CD8-positive, alpha-beta memory T cell (primary cell): ENCODE data around the gene SLIT1. TPM values are rescaled to one million over a fixed set of nuclear protein-coding genes. Genes with fewer than 3 reads are reported as not detected.

Experiments used
- CTCF ChIA-PET: fragments of 350-600 bp; sonication (Branson Sonifier 250); formaldehyde crosslinking; loops from one replicate; lab custom pipeline; 2021; ENCODE audit warnings: antibody characterized with exemption; lab: Charles Lee
- POLR2A ChIA-PET: fragments of 350-600 bp; sonication (Branson Sonifier 250); formaldehyde crosslinking; loops from one replicate; lab custom pipeline; 2021; ENCODE audit warnings: antibody characterized with exemption; lab: Charles Lee
- DNase-seq, 5 donors: peaks; one replicate each; pipeline versions ENCODE4 v3.0.0 to v3.0.0-alpha.2; 2020 to 2022; ENCODE audit warnings: mixed read lengths in 1 of 5
- H3K27ac ChIP-seq: one replicate; pipeline ENCODE4 v1.7.0; 2013; ENCODE audit warnings: low read depth, mild to moderate bottlenecking, low read length, moderate library complexity
- H3K27me3 ChIP-seq: 2 replicates; pipeline ENCODE4 v1.7.0; 2013; ENCODE audit warnings: low read length, mild to moderate bottlenecking; ENCODE audit not compliant: insufficient read depth, poor library complexity, severe bottlenecking
- H3K36me3 ChIP-seq: 2 replicates; pipeline ENCODE4 v1.7.0; 2013; ENCODE audit warnings: mild to moderate bottlenecking, low read length, moderate library complexity; ENCODE audit not compliant: insufficient read depth
- H3K4me1 ChIP-seq: 2 replicates; pipeline ENCODE4 v1.7.0; 2013; ENCODE audit warnings: mild to moderate bottlenecking, low read length, moderate library complexity; ENCODE audit not compliant: insufficient read depth
- H3K4me3 ChIP-seq: 2 replicates; pipeline ENCODE4 v1.7.0; 2013; ENCODE audit warnings: mild to moderate bottlenecking, low read length
- H3K9me3 ChIP-seq: 2 replicates; pipeline ENCODE4 v1.7.0; 2013; ENCODE audit warnings: mild to moderate bottlenecking, low read length
- H3K27ac Mint-ChIP-seq, 8 donors: one replicate each; pipeline ENCODE4 v1.8.0; 2020 to 2021; ENCODE audit warnings: mixed read lengths in 8 of 8, mild to moderate bottlenecking in 6 of 8, inconsistent platforms in 3 of 8, moderate library complexity in 3 of 8
- H3K27me3 Mint-ChIP-seq, 2 donors: one replicate each; pipeline ENCODE4 v1.8.0; 2020 to 2021; ENCODE audit warnings: mixed read lengths in 2 of 2, mild to moderate bottlenecking in 1 of 2, moderate library complexity in 1 of 2
- H3K36me3 Mint-ChIP-seq, 3 donors: one replicate each; pipeline ENCODE4 v1.8.0; 2020 to 2021; ENCODE audit warnings: mixed read lengths in 3 of 3, inconsistent platforms in 1 of 3, mild to moderate bottlenecking in 1 of 3
- H3K4me1 Mint-ChIP-seq, 3 donors: one replicate each; pipeline ENCODE4 v1.8.0; 2020 to 2021; ENCODE audit warnings: mixed read lengths in 3 of 3, inconsistent platforms in 1 of 3, mild to moderate bottlenecking in 1 of 3
- H3K4me3 Mint-ChIP-seq, 7 donors: one replicate each; pipeline ENCODE4 v1.8.0; 2020 to 2021; ENCODE audit warnings: mixed read lengths in 7 of 7, mild to moderate bottlenecking in 6 of 7, moderate library complexity in 4 of 7, inconsistent platforms in 2 of 7
- H3K9me3 Mint-ChIP-seq, 5 donors: one replicate each; pipeline ENCODE4 v1.8.0; 2020 to 2022; ENCODE audit warnings: mixed read lengths in 5 of 5, mild to moderate bottlenecking in 3 of 5, moderate library complexity in 2 of 5, inconsistent platforms in 1 of 5
- polyA plus RNA-seq: library from polyadenylated mRNA; unstranded; fragments of 300-500 nt; fragmentation: Illumina TruSeq; gene quantifications from one replicate; pipeline ENCODE4 v1.2.3, GENCODE V29; 2021
- total RNA-seq, 2 experiments: library from RNA; stranded (reverse); gene quantifications; one replicate each; pipeline ENCODE4 v1.2.3, GENCODE V29; 2021

Gene SLIT1
- total and polyA plus RNA-seq, 3 experiments from 2014 or later = 0.06 to 0.20 TPM; not detected in 1

DNA sequence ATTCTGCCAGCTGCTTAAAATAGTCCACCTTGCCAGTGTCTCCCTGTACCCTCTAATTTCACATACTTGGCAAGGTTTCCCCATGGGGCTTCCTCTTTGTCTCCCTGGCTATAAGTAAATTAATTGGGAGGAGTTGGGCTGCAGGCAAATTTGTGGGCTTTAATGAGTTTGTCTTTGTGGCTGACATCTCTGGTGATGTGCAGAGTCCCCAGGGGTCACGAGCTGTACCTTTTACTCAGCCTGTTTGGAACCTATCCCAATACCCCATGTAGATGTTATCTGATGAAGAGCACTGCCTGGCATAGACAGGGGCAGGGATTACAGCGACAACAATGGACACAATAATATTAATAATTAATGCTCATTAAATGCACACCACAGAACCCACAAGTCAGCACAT lies 132.5 kb downstream of the SLIT1 start:
- H3K4me3 Mint-ChIP-seq = no peak overlapping the region
- CTCF ChIA-PET = no interaction called here
- Histone ChIP-seq H3K9me3 (no peaks in the 10 kb centered on the region), H3K27ac (no peak overlapping the region), H3K36me3 (no peaks in the 10 kb centered on the region), H3K4me1 (no peaks in the 10 kb centered on the region), H3K27me3 (no peaks in the 10 kb centered on the region), H3K4me3 (no peak overlapping the region)
- no peak for DNase-seq
- POLR2A ChIA-PET = no interaction called here
- H3K4me1 Mint-ChIP-seq = no peaks in the 10 kb centered on the region
- no peak overlapping the region for H3K27ac Mint-ChIP-seq
- H3K9me3 Mint-ChIP-seq = peaks cover 0 to 7% (median 3%) of the 10 kb centered on the region in 5 donors
- peaks cover 5 to 35% of the 10 kb centered on the region in 2 donors for H3K27me3 Mint-ChIP-seq
- peaks cover 0 to 10% (median 0%) of the 10 kb centered on the region in 3 donors for H3K36me3 Mint-ChIP-seq

- H3K36me3 Mint-ChIP-seq = peaks cover 0 to 10% (median 0%) of the 10 kb centered on the region in 3 donors
- CTCF ChIA-PET = interaction anchor here (1.5 kb wide), 1 partner anchor 13 kb away, joined by 3 read pairs; no protein-coding TSS in a partner anchor
Measured at GRCh38 chr10:97050956-97051496, 134.7 kb downstream of the SLIT1 start.

GRCh38 chr10:97050205-97050745 lies 135.5 kb downstream of the SLIT1 start:
- ChIA-PET CTCF (interaction anchor here (1.5 kb wide), 1 partner anchor 12 kb away, joined by 3 read pairs; no protein-coding TSS in a partner anchor), POLR2A (interaction anchor here (0.6 kb wide), 1 partner anchor 18 kb away, joined by 3 read pairs; no protein-coding TSS in a partner anchor)
- Mint-ChIP-seq H3K36me3 (peaks cover 0 to 10% (median 0%) of the 10 kb centered on the region in 3 donors), H3K4me3 (no peak overlapping the region), H3K27me3 (peaks cover 1 to 41% of the 10 kb centered on the region in 2 donors), H3K4me1 (no peaks in the 10 kb centered on the region), H3K9me3 (peaks cover 0 to 7% (median 3%) of the 10 kb centered on the region in 5 donors), H3K27ac (peak overlapping the region in 1 of 8 donors; percentile 23)
- H3K27me3 ChIP-seq = no peaks in the 10 kb centered on the region
- DNase-seq = no peak
- H3K4me1 ChIP-seq = no peaks in the 10 kb centered on the region
- no peaks in the 10 kb centered on the region for H3K36me3 ChIP-seq
- no peak overlapping the region for H3K27ac ChIP-seq
- H3K4me3 ChIP-seq = no peak overlapping the region
- no peaks in the 10 kb centered on the region for H3K9me3 ChIP-seq

More at GRCh38 chr10:97050956-97051496, 134.7 kb downstream of the SLIT1 start:
- Mint-ChIP-seq H3K27me3 (peaks cover 2 to 41% of the 10 kb centered on the region in 2 donors), H3K4me3 (no peak overlapping the region), H3K27ac (no peak overlapping the region), H3K4me1 (no peaks in the 10 kb centered on the region), H3K9me3 (peaks cover 0 to 7% (median 3%) of the 10 kb centered on the region in 5 donors)
- no peaks in the 10 kb centered on the region for H3K36me3 ChIP-seq
- no peaks in the 10 kb centered on the region for H3K4me1 ChIP-seq
- H3K9me3 ChIP-seq = no peaks in the 10 kb centered on the region
- no peak overlapping the region for H3K27ac ChIP-seq
- H3K4me3 ChIP-seq = no peak overlapping the region
- DNase-seq = no peak
- POLR2A ChIA-PET = interaction anchor here (0.6 kb wide), 1 partner anchor 18 kb away, joined by 3 read pairs; no protein-coding TSS in a partner anchor
- no peaks in the 10 kb centered on the region for H3K27me3 ChIP-seq

GRCh38 chr10:97049670-97050069 lies 136.1 kb downstream of the SLIT1 start:
- peaks cover 0 to 7% (median 3%) of the 10 kb centered on the region in 5 donors for H3K9me3 Mint-ChIP-seq
- H3K27me3 Mint-ChIP-seq = peaks cover 1 to 41% of the 10 kb centered on the region in 2 donors
- no peaks in the 10 kb centered on the region for H3K9me3 ChIP-seq
- H3K4me3 ChIP-seq = no peak overlapping the region
- ChIA-PET CTCF (interaction anchor here (1.5 kb wide), 1 partner anchor 12 kb away, joined by 3 read pairs; no protein-coding TSS in a partner anchor), POLR2A (no interaction called here)
- H3K27ac ChIP-seq = no peak overlapping the region
- no peaks in the 10 kb centered on the region for H3K36me3 ChIP-seq
- H3K4me1 Mint-ChIP-seq = no peaks in the 10 kb centered on the region
- no peaks in the 10 kb centered on the region for H3K4me1 ChIP-seq
- H3K27ac Mint-ChIP-seq = no peak overlapping the region
- H3K4me3 Mint-ChIP-seq = no peak overlapping the region
- H3K27me3 ChIP-seq = no peaks in the 10 kb centered on the region
- H3K36me3 Mint-ChIP-seq = peaks cover 0 to 10% (median 0%) of the 10 kb centered on the region in 3 donors
- no peak for DNase-seq

DNA sequence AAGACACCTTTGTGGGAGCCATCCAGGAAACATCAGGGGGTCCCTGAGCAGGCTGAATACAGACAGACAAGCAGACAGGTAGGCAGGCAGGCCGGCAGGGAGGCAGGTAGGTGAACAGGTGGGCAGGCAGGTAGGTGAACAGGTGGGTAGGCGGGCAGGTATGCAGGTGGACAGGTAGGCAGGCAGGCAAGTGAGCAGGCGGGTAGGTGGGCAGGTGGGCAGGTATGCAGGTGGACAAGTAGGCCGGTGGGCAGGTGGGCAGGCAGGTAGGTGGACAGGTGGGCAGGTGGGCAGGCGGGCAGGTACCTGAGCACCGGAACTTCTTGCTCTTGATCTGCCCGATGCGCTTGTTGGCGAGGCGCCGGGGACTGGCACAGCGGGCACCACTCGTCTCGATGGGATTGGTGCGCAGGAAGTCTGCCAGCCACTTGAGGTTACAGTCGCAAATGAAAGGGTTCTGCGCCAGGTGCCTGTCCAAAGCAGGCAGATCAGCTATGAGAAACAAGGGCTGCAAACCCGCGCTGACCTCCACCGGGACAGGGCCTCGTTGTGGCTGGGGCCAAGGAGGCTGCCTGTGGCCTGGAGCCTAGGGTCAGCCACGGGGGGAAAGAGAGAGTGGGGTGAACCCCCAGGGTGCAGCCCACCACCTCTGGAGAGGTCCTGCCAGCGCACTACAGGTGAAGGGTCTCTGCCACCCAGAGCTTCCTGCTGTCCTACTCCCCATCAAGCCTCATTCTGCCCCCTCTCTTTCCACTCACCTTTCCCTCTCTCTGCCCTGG lies 136.9 kb downstream of the SLIT1 start:
- no peaks in the 10 kb centered on the region for H3K36me3 ChIP-seq
- peaks cover 0 to 7% (median 3%) of the 10 kb centered on the region in 5 donors for H3K9me3 Mint-ChIP-seq
- H3K27ac ChIP-seq = no peak overlapping the region
- H3K27ac Mint-ChIP-seq = peak overlapping the region in 1 of 8 donors; percentile 33
- ChIA-PET CTCF (interaction anchor here (2.2 kb wide), 1 partner anchor 11 kb away, joined by 10 read pairs; no protein-coding TSS in a partner anchor), POLR2A (no interaction called here)
- no peak overlapping the region for H3K4me3 Mint-ChIP-seq
- H3K27me3 ChIP-seq = no peaks in the 10 kb centered on the region
- H3K36me3 Mint-ChIP-seq = peaks cover 0 to 10% (median 0%) of the 10 kb centered on the region in 3 donors
- no peaks in the 10 kb centered on the region for H3K9me3 ChIP-seq
- H3K4me1 ChIP-seq = no peaks in the 10 kb centered on the region
- peaks cover 1 to 37% of the 10 kb centered on the region in 2 donors for H3K27me3 Mint-ChIP-seq
- no peak overlapping the region for H3K4me3 ChIP-seq
- no peak for DNase-seq
- H3K4me1 Mint-ChIP-seq = no peaks in the 10 kb centered on the region

- CTCF ChIA-PET = interaction anchor here (2.2 kb wide), 1 partner anchor 10 kb away, joined by 10 read pairs; no protein-coding TSS in a partner anchor
Measured at GRCh38 chr10:97047788-97048187, 138.0 kb downstream of the SLIT1 start.

DNA sequence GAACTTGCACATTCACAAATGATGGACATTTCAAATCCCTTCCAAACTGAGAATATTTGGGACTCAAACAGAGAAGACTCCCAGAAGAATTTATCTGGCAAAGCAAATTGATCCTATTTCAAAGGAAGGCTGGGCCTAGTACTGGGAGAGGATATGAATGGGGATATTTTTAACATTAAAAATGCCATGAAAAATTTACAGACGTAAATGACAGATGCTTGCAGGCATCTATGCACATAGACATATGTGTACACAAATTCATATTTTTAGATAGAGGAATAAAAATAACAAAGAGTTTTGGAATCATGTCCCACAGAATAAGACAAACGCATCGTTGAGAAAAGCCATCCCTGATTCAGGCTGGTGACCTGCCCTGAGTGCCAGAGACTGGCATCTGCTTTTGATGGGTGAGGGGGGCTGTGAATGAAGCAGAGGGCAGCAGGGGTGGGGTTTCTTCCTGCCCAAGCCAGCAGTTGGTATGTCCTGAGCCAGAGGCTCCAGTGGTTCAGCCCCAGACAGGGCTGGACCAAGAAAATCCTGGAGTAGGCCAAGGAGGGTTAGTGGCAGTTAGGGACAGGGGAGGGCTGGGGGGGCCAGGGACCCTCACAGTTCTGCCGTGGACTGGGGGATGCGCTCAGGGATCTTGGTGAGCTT lies 138.5 kb downstream of the SLIT1 start:
- Histone ChIP-seq H3K4me3 (no peak overlapping the region), H3K36me3 (no peaks in the 10 kb centered on the region), H3K9me3 (no peaks in the 10 kb centered on the region), H3K27me3 (no peaks in the 10 kb centered on the region), H3K27ac (no peak overlapping the region), H3K4me1 (no peaks in the 10 kb centered on the region)
- POLR2A ChIA-PET = no interaction called here
- H3K9me3 Mint-ChIP-seq = peaks cover 0 to 7% (median 3%) of the 10 kb centered on the region in 5 donors
- H3K4me1 Mint-ChIP-seq = no peaks in the 10 kb centered on the region
- H3K27me3 Mint-ChIP-seq = peaks cover 1 to 23% of the 10 kb centered on the region in 2 donors
- H3K36me3 Mint-ChIP-seq = peaks cover 0 to 8% (median 0%) of the 10 kb centered on the region in 3 donors
- no peak overlapping the region for H3K27ac Mint-ChIP-seq
- CTCF ChIA-PET = interaction anchor here (1.8 to 2.2 kb wide), 2 partner anchors 10 to 149 kb away, joined by 5 to 10 read pairs; no protein-coding TSS in a partner anchor
- DNase-seq = no peak
- H3K4me3 Mint-ChIP-seq = no peak overlapping the region

More at GRCh38 chr10:97047788-97048187, 138.0 kb downstream of the SLIT1 start:
- POLR2A ChIA-PET = no interaction called here
- H3K4me1 ChIP-seq = no peaks in the 10 kb centered on the region
- H3K27ac Mint-ChIP-seq = no peak overlapping the region
- H3K27me3 Mint-ChIP-seq = peaks cover 1 to 29% of the 10 kb centered on the region in 2 donors
- H3K9me3 ChIP-seq = no peaks in the 10 kb centered on the region
- peaks cover 0 to 7% (median 3%) of the 10 kb centered on the region in 5 donors for H3K9me3 Mint-ChIP-seq
- no peaks in the 10 kb centered on the region for H3K36me3 ChIP-seq
- H3K36me3 Mint-ChIP-seq = peaks cover 0 to 10% (median 0%) of the 10 kb centered on the region in 3 donors
- no peaks in the 10 kb centered on the region for H3K27me3 ChIP-seq
- no peak for DNase-seq
- no peak overlapping the region for H3K4me3 ChIP-seq
- no peaks in the 10 kb centered on the region for H3K4me1 Mint-ChIP-seq
- H3K4me3 Mint-ChIP-seq = no peak overlapping the region
- no peak overlapping the region for H3K27ac ChIP-seq
